ENCODE data around the gene UBAP1.
"Not testable (repeated sequence)": the region's sequence is repeated elsewhere in the genome, so short reads cannot be mapped to it uniquely, and the experiment has no call there.

Gene UBAP1

DNA sequence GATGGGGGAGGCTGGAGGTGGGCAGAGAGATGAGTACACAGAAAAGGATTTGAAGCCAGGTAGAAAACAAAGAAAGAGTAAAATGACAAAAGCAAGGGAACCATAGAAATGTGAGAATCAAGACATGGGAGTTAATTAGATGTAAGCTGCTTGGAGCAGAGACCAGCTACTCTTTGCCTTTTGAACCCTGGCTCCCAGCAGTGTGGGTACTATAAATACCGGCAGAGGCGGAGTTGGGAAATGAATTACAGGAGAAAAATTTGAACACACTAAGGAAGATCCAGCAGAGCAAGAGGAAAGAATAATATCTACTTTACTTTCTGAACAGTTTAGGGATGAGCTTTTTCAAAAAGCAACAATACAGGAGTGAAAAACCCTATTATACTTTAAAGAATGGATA, 113.7 kb downstream of the UBAP1 start:
- no peak overlapping the region for H3K4me3 ChIP-seq (ENCODE audit: low read depth, low read length)
- DNase-seq (ENCODE audit: low read depth): no peak
- TF ChIP-seq, protein P1, sequence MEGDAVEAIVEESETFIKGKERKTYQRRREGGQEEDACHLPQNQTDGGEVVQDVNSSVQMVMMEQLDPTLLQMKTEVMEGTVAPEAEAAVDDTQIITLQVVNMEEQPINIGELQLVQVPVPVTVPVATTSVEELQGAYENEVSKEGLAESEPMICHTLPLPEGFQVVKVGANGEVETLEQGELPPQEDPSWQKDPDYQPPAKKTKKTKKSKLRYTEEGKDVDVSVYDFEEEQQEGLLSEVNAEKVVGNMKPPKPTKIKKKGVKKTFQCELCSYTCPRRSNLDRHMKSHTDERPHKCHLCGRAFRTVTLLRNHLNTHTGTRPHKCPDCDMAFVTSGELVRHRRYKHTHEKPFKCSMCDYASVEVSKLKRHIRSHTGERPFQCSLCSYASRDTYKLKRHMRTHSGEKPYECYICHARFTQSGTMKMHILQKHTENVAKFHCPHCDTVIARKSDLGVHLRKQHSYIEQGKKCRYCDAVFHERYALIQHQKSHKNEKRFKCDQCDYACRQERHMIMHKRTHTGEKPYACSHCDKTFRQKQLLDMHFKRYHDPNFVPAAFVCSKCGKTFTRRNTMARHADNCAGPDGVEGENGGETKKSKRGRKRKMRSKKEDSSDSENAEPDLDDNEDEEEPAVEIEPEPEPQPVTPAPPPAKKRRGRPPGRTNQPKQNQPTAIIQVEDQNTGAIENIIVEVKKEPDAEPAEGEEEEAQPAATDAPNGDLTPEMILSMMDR (IDR thresholded peaks at IDR 0.05; ENCODE audit: low read depth, low read length): no peak
- TF ChIP-seq MYC (IDR thresholded peaks at IDR 0.05; ENCODE audit: low read depth, low read length) (no peak), POLR2A (IDR thresholded peaks at IDR 0.05; ENCODE audit: extremely low read depth, insufficient read length) (no peak)
- TF ChIP-seq, protein P2, sequence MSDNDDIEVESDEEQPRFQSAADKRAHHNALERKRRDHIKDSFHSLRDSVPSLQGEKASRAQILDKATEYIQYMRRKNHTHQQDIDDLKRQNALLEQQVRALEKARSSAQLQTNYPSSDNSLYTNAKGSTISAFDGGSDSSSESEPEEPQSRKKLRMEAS (IDR thresholded peaks at IDR 0.05; ENCODE audit: low read depth, low read length): no peak

DNA sequence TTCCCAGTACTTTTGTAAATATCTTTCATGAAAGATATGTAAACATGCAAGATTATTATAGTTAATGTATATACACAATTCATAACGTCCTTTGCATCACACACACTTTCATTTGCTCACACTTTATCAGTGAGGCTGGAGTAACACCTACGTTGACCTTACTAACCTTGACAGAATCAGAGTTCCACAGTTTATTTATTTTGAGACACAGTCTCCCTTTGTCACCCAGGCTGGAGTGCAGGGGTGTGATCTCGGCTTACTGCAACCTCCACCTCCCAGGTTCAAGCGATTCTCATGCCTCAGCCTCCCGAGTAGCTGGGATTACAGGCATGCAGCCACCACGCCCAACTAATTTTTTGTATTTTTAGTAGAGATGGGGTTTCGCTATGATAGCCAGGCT, 122.2 kb downstream of the UBAP1 start:
- DNase-seq (ENCODE audit: low read depth): not testable (repeated sequence)

More for the DNA sequence above, 122.2 kb downstream of the UBAP1 start:
- H3K4me3 ChIP-seq (ENCODE audit: low read depth, low read length): not testable (repeated sequence)
